Skeletal muscle satellite cell (primary cell): Measurements from ENCODE around the gene DNM3.
A peak's percentile ranks its signal among the peaks of the same experiment; 100 is the strongest.

Experiments
- H3K27me3 ChIP-seq: 2 replicates; pipeline ENCODE4 v1.7.0; 2013; ENCODE audit warnings: low read length; ENCODE audit not compliant: control insufficient read depth, insufficient read depth
- H3K36me3 ChIP-seq: 2 replicates; pipeline ENCODE4 v1.7.0; 2013; ENCODE audit warnings: mild to moderate bottlenecking, control low read depth, low read length; ENCODE audit not compliant: insufficient read depth
- H3K4me1 ChIP-seq: 2 replicates; pipeline ENCODE4 v1.7.0; 2013; ENCODE audit warnings: low read length; ENCODE audit not compliant: control insufficient read depth, insufficient read depth
- H3K4me2 ChIP-seq: 2 replicates; pipeline ENCODE4 v1.7.0; 2013; ENCODE audit warnings: mild to moderate bottlenecking, low read length
- H3K4me3 ChIP-seq: 2 replicates; pipeline ENCODE4 v1.7.0; 2013; ENCODE audit warnings: low read length
- H3K9ac ChIP-seq: 2 replicates; pipeline ENCODE4 v1.7.0; 2013; ENCODE audit warnings: mild to moderate bottlenecking, low read depth, low read length, moderate library complexity
- H3K9me3 ChIP-seq: replicated peaks from 2 replicates; pipeline ENCODE4 v1.7.0; 2013; ENCODE audit warnings: mild to moderate bottlenecking, control low read depth, low read length

Gene DNM3

GRCh38 chr1:172393354-172393753, 552.1 kb downstream of the DNM3 start:
- no peaks in the 10 kb centered on the region for H3K9me3 ChIP-seq
- H3K4me3 ChIP-seq, result no peak overlapping the region
- peaks cover 40% of the 10 kb centered on the region for H3K4me1 ChIP-seq
- no peaks in the 10 kb centered on the region for H3K27me3 ChIP-seq
- peak overlapping the region; percentile 31 for H3K4me2 ChIP-seq
- H3K36me3 ChIP-seq, result no peaks in the 10 kb centered on the region
- H3K9ac ChIP-seq, result no peak overlapping the region

- Histone ChIP-seq H3K4me2 (peak overlapping the region; percentile 45), H3K4me3 (peak overlapping the region; percentile 21), H3K9me3 (no peaks in the 10 kb centered on the region), H3K36me3 (no peaks in the 10 kb centered on the region), H3K27me3 (no peaks in the 10 kb centered on the region), H3K4me1 (peaks cover 48% of the 10 kb centered on the region), H3K9ac (no peak overlapping the region)
These were observed 552.9 kb downstream of the DNM3 start for GRCh38 chr1:172394141-172394751.

GRCh38 chr1:172394811-172395210, 553.5 kb downstream of the DNM3 start:
- no peaks in the 10 kb centered on the region for H3K36me3 ChIP-seq
- no peak overlapping the region for H3K4me3 ChIP-seq
- H3K9ac ChIP-seq, result no peak overlapping the region
- no peak overlapping the region for H3K4me2 ChIP-seq
- H3K27me3 ChIP-seq, result no peaks in the 10 kb centered on the region
- no peaks in the 10 kb centered on the region for H3K9me3 ChIP-seq
- peaks cover 52% of the 10 kb centered on the region for H3K4me1 ChIP-seq

- H3K4me1 ChIP-seq, result peaks cover 55% of the 10 kb centered on the region
- H3K9me3 ChIP-seq, result no peaks in the 10 kb centered on the region
- no peak overlapping the region for H3K4me2 ChIP-seq
- no peaks in the 10 kb centered on the region for H3K36me3 ChIP-seq
- H3K9ac ChIP-seq, result no peak overlapping the region
- H3K27me3 ChIP-seq, result no peaks in the 10 kb centered on the region
- no peak overlapping the region for H3K4me3 ChIP-seq
These were observed 554.3 kb downstream of the DNM3 start for GRCh38 chr1:172395576-172395975.

GRCh38 chr1:172397221-172397620, 555.9 kb downstream of the DNM3 start:
- no peak overlapping the region for H3K4me3 ChIP-seq
- H3K36me3 ChIP-seq, result no peaks in the 10 kb centered on the region
- H3K27me3 ChIP-seq, result no peaks in the 10 kb centered on the region
- H3K4me1 ChIP-seq, result peaks cover 48% of the 10 kb centered on the region
- no peaks in the 10 kb centered on the region for H3K9me3 ChIP-seq
- no peak overlapping the region for H3K9ac ChIP-seq
- no peak overlapping the region for H3K4me2 ChIP-seq

GRCh38 chr1:172397633-172398032, 556.3 kb downstream of the DNM3 start:
- Histone ChIP-seq H3K27me3 (no peaks in the 10 kb centered on the region), H3K9me3 (no peaks in the 10 kb centered on the region), H3K4me3 (no peak overlapping the region), H3K4me1 (peaks cover 48% of the 10 kb centered on the region), H3K9ac (no peak overlapping the region), H3K36me3 (no peaks in the 10 kb centered on the region), H3K4me2 (no peak overlapping the region)

GRCh38 chr1:172398193-172398592, 556.9 kb downstream of the DNM3 start:
- no peaks in the 10 kb centered on the region for H3K9me3 ChIP-seq
- no peak overlapping the region for H3K4me2 ChIP-seq
- H3K36me3 ChIP-seq, result no peaks in the 10 kb centered on the region
- no peak overlapping the region for H3K9ac ChIP-seq
- H3K27me3 ChIP-seq, result no peaks in the 10 kb centered on the region
- no peak overlapping the region for H3K4me3 ChIP-seq
- peaks cover 48% of the 10 kb centered on the region for H3K4me1 ChIP-seq

GRCh38 chr1:172398970-172399755, 557.9 kb downstream of the DNM3 start:
- H3K27me3 ChIP-seq, result no peaks in the 10 kb centered on the region
- no peak overlapping the region for H3K4me3 ChIP-seq

GRCh38 chr1:172399756-172400721, 558.7 kb downstream of the DNM3 start:
- Histone ChIP-seq H3K9me3 (no peaks in the 10 kb centered on the region), H3K9ac (peak overlapping the region; percentile 28), H3K4me2 (no peak overlapping the region), H3K27me3 (no peaks in the 10 kb centered on the region), H3K4me1 (peaks cover 47% of the 10 kb centered on the region), H3K4me3 (no peak overlapping the region), H3K36me3 (no peaks in the 10 kb centered on the region)

More at GRCh38 chr1:172398970-172399755, 557.9 kb downstream of the DNM3 start:
- Histone ChIP-seq H3K4me2 (peak overlapping the region; percentile 36), H3K36me3 (no peaks in the 10 kb centered on the region), H3K4me1 (peaks cover 51% of the 10 kb centered on the region), H3K9me3 (no peaks in the 10 kb centered on the region), H3K9ac (peak overlapping the region; percentile 63)

- H3K9ac ChIP-seq, result no peak overlapping the region
- H3K4me1 ChIP-seq, result peaks cover 48% of the 10 kb centered on the region
- no peaks in the 10 kb centered on the region for H3K9me3 ChIP-seq
- H3K4me3 ChIP-seq, result no peak overlapping the region
- no peak overlapping the region for H3K4me2 ChIP-seq
- H3K27me3 ChIP-seq, result no peaks in the 10 kb centered on the region
- no peaks in the 10 kb centered on the region for H3K36me3 ChIP-seq
These were observed 559.4 kb downstream of the DNM3 start for GRCh38 chr1:172400722-172401105.

- no peaks in the 10 kb centered on the region for H3K9me3 ChIP-seq
- H3K27me3 ChIP-seq, result no peaks in the 10 kb centered on the region
- no peak overlapping the region for H3K9ac ChIP-seq
- H3K36me3 ChIP-seq, result no peaks in the 10 kb centered on the region
- H3K4me1 ChIP-seq, result peaks cover 52% of the 10 kb centered on the region
- H3K4me3 ChIP-seq, result no peak overlapping the region
- H3K4me2 ChIP-seq, result no peak overlapping the region
These were observed 560.2 kb downstream of the DNM3 start for GRCh38 chr1:172401477-172401876.
